NCI-H146 treated with DMSO at 0.1 percent for 48 hours (cell line): ENCODE results near the gene FER1L5.

Experiments used
- DNase-seq: peaks from one replicate; lab custom pipeline; 2025; ENCODE audit not compliant: unreplicated experiment; lab: John Stamatoyannopoulos, UW

Gene FER1L5

GRCh38 chr2:96642564-96643360 lies at the start of gene FER1L5:
Gene FER1L5 (plus strand): TSS chr2:96642764. CDS start chr2:96642837, 73 bp downstream.
- DNase-seq, result no peak

GRCh38 chr2:96594282-96594681 lies 48.3 kb upstream of the FER1L5 start:
- DNase-seq, result no peak

GRCh38 chr2:96594691-96595152 lies 47.8 kb upstream of the FER1L5 start:
- no peak for DNase-seq

- DNase-seq, result no peak
These were observed 46.0 kb upstream of the FER1L5 start for GRCh38 chr2:96596596-96596995.

- no peak for DNase-seq
These were observed 42.6 kb upstream of the FER1L5 start for GRCh38 chr2:96599941-96600340.

- no peak for DNase-seq
These were observed 40.9 kb upstream of the FER1L5 start for GRCh38 chr2:96601382-96602292.

- DNase-seq, result no peak
These were observed 40.2 kb upstream of the FER1L5 start for GRCh38 chr2:96602330-96602823.

GRCh38 chr2:96604104-96604503 lies 38.5 kb upstream of the FER1L5 start:
- DNase-seq, result no peak

- DNase-seq, result no peak
These were observed 33.8 kb upstream of the FER1L5 start for GRCh38 chr2:96608469-96609455.

GRCh38 chr2:96616128-96616527 lies 26.4 kb upstream of the FER1L5 start:
- no peak for DNase-seq

GRCh38 chr2:96616535-96616934 lies 26.0 kb upstream of the FER1L5 start:
- no peak for DNase-seq

- no peak for DNase-seq
These were observed 25.6 kb upstream of the FER1L5 start for GRCh38 chr2:96617012-96617411.

GRCh38 chr2:96618596-96619283 lies 23.8 kb upstream of the FER1L5 start:
- no peak for DNase-seq

GRCh38 chr2:96622544-96622943 lies 20.0 kb upstream of the FER1L5 start:
- no peak for DNase-seq

GRCh38 chr2:96623116-96623515 lies 19.4 kb upstream of the FER1L5 start:
- no peak for DNase-seq

GRCh38 chr2:96625571-96626552 lies 16.7 kb upstream of the FER1L5 start:
- no peak for DNase-seq

GRCh38 chr2:96626553-96626942 lies 16.0 kb upstream of the FER1L5 start:
- DNase-seq, result no peak

GRCh38 chr2:96631804-96632435 lies 10.6 kb upstream of the FER1L5 start:
- no peak for DNase-seq
